HG03521 (cell line): ENCODE data around the gene UGT1A3.
"Not testable (repeated sequence)": the region's sequence is repeated elsewhere in the genome, so short reads cannot be mapped to it uniquely, and the experiment has no call there.

Experiments
- ATAC-seq: cut with Tn5 transposase; IDR thresholded peaks from one replicate; pipeline ENCODE4 v1.9.1; 2021; ENCODE audit warnings: mild to moderate bottlenecking, moderate library complexity; ENCODE audit not compliant: unreplicated experiment

The UGT1A3 gene

GRCh38 chr2:233707940-233708644 is 20.8 kb upstream of the UGT1A3 start:
- no peak for ATAC-seq

- ATAC-seq: no peak
These were observed 19.9 kb upstream of the UGT1A3 start for GRCh38 chr2:233708942-233709341.

GRCh38 chr2:233711312-233712008 is 17.4 kb upstream of the UGT1A3 start:
- ATAC-seq: peak; percentile 54

- no peak for ATAC-seq
These were observed 16.1 kb upstream of the UGT1A3 start, which contains the start of gene UGT1A5 for GRCh38 chr2:233712611-233713261. UGT1A5 (plus strand) TSS chr2:233712907; CDS start chr2:233712992, 85 bp downstream.

- ATAC-seq: no peak
These were observed 15.6 kb upstream of the UGT1A3 start for GRCh38 chr2:233713262-233713615.

GRCh38 chr2:233714121-233714520 is 14.7 kb upstream of the UGT1A3 start:
- no peak for ATAC-seq

GRCh38 chr2:233718552-233718951 is 10.3 kb upstream of the UGT1A3 start, which contains the start of gene UGT1A4:
UGT1A4 (plus strand) TSS chr2:233718736; CDS start chr2:233718821, 85 bp downstream.
- ATAC-seq: no peak

- not testable (repeated sequence) for ATAC-seq
These were observed 8.2 kb downstream of the UGT1A3 start for GRCh38 chr2:233736868-233737653.

- ATAC-seq: no peak
These were observed 12.0 kb downstream of the UGT1A3 start for GRCh38 chr2:233740870-233741269.

GRCh38 chr2:233743464-233744259 is 14.8 kb downstream of the UGT1A3 start:
- ATAC-seq: no peak

- no peak for ATAC-seq
These were observed 16.4 kb downstream of the UGT1A3 start for GRCh38 chr2:233745073-233745755.

GRCh38 chr2:233745838-233746237 is 17.0 kb downstream of the UGT1A3 start:
- not testable (repeated sequence) for ATAC-seq

- ATAC-seq: no peak
These were observed 17.8 kb downstream of the UGT1A3 start for GRCh38 chr2:233746475-233747282.

- ATAC-seq: no peak
These were observed 18.4 kb downstream of the UGT1A3 start for GRCh38 chr2:233747283-233747544.

- ATAC-seq: not testable (repeated sequence)
These were observed 21.8 kb downstream of the UGT1A3 start for GRCh38 chr2:233750689-233751088.

GRCh38 chr2:233751212-233752009 is 22.6 kb downstream of the UGT1A3 start:
- not testable (repeated sequence) for ATAC-seq

GRCh38 chr2:233754872-233755611 is 26.2 kb downstream of the UGT1A3 start:
- no peak for ATAC-seq
